Measurements from ENCODE around the gene MATN4.

Gene MATN4

DNA sequence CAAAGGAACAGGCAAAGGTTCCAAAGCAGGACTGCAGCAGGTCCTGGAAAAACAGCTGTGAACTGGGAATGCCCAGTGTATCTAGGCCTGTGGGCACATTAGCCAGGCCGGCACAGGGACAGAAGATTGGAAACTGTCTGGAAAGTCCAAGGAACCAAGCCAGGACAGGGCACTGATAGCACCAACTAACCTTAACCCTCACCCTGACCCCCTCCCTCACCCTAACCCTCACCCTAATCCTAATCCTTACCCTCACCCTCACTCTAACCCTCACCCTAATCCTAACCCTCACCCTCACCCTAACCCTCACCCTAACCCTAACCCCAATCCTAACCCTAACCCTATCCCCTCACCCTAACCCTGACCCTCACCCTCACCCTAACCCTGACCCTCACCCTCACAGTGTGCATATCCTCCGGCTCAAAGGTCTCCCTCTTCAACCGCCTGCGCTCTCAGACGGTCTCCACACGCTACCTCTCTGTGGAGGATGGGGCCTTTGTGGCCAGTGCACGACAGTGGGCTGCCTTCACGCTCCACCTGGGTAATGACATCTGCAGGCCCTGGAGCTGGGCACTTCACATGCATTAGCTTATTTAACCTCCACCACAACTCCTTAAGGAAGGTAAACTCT lies 5.1 kb upstream of the MATN4 start:
- Histone ChIP-seq H3K9me3 (ENCODE audit: control insufficient read depth in 2 of 2, low read length in 2 of 2) (no peaks in the 10 kb centered on the region), H3K4me3 (ENCODE audit: low read length in 2 of 2) (no peak overlapping the region), H3K27ac (ENCODE audit: low read length) (no peak overlapping the region), H3K27me3 (ENCODE audit: control insufficient read depth in 1 of 2, insufficient read depth in 2 of 2, low read length in 2 of 2) (peaks cover 39 to 41% of the 10 kb centered on the region in 2 donors), H3K4me1 (ENCODE audit: control insufficient read depth, insufficient read depth, low read length) (peaks cover 3% of the 10 kb centered on the region), H3K36me3 (ENCODE audit: control insufficient read depth in 2 of 2, insufficient read depth in 2 of 2, low read length in 2 of 2) (no peaks in the 10 kb centered on the region), H3K9ac (ENCODE audit: low read length in 2 of 2) (no peak overlapping the region)

DNA sequence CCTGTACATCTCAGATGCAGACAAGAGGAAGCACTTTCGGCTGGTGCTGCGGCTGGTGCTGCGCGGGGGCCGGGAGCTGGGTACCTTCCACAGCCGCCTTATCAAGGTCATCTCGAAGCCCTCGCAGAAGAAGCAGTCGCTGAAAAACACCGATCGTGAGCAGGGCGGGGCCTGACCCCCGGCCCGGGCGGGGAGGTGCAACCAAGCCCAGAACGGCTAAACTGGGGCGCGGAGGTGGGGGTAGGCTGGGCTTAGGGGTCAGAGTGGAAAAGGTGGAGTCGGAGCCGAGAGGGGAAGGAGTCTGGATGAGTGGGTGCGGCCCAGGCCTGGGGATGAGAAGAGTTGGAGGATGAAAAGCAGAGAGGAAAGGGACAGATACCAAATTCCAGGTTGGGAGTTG lies 4.1 kb upstream of the MATN4 start:
- Histone ChIP-seq H3K9me3 (ENCODE audit: control insufficient read depth in 2 of 2, low read length in 2 of 2) (no peaks in the 10 kb centered on the region), H3K9ac (ENCODE audit: low read length in 2 of 2) (no peak overlapping the region), H3K27ac (ENCODE audit: low read length) (no peak overlapping the region), H3K4me3 (ENCODE audit: low read length in 2 of 2) (no peak overlapping the region), H3K36me3 (ENCODE audit: control insufficient read depth in 2 of 2, insufficient read depth in 2 of 2, low read length in 2 of 2) (no peaks in the 10 kb centered on the region), H3K27me3 (ENCODE audit: control insufficient read depth in 1 of 2, insufficient read depth in 2 of 2, low read length in 2 of 2) (peaks cover 43 to 44% of the 10 kb centered on the region in 2 donors), H3K4me1 (ENCODE audit: control insufficient read depth, insufficient read depth, low read length) (peaks cover 3% of the 10 kb centered on the region)

DNA sequence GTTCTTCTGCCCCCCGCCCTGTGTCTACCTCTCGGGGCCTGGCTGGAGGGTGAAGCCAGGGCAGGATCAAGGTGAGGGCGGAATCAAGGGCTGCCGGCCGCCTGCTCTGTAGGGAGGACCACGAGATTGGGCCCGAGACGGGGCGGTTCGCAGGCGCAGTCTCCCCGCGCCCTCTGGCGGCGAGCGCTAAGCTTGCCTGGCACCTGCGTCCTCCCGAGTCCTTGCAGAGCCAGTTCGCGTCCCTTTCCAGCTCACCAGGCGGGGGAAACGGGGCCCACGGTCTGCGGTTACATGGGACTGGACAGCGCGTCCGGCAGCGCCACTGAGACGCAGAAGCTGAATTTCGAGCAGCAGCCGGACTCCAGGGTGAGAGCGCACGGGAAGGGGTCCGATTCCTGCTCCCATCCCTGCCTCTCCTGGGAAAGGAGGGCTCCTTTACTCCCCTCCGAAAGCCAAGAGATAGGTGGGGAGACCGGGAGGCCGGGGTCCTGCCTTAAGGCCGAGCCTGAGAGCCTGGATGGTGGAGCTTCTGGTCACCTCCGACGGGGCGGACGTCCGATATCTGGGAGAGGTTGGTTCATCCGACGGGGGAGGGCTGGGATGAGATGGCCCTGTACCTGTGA lies 3.6 kb upstream of the MATN4 start:
- Histone ChIP-seq H3K27ac (ENCODE audit: low read length) (no peak overlapping the region), H3K36me3 (ENCODE audit: control insufficient read depth in 2 of 2, insufficient read depth in 2 of 2, low read length in 2 of 2) (no peaks in the 10 kb centered on the region), H3K27me3 (ENCODE audit: control insufficient read depth in 1 of 2, insufficient read depth in 2 of 2, low read length in 2 of 2) (peaks cover 41 to 42% of the 10 kb centered on the region in 2 donors), H3K4me1 (ENCODE audit: control insufficient read depth, insufficient read depth, low read length) (peaks cover 3% of the 10 kb centered on the region), H3K9ac (ENCODE audit: low read length in 2 of 2) (no peak overlapping the region), H3K4me3 (ENCODE audit: low read length in 2 of 2) (peak overlapping the region in 1 of 2 donors; percentile 8), H3K9me3 (ENCODE audit: control insufficient read depth in 2 of 2, low read length in 2 of 2) (no peaks in the 10 kb centered on the region)

DNA sequence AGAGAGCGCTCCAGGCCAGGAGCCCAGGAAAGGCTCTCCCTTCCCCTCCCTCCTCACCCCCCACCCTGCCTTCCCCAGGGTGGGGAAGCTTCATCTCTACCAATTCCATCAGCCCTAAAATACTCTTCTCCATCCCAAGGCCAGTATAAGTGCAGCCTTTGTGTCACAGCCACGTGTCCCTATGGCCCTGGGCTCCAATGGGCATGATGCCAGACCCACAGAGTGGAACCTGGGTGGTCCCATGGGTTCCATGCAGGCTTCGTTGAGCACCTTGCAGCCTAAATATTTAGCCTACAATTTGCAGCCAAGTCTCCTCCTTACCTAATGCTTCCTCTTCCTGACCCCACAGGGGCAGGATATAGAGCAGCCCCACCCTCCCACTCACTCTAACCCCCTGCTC lies 976 bp upstream of the MATN4 start:
- Histone ChIP-seq H3K9ac (ENCODE audit: low read length in 2 of 2) (no peak overlapping the region), H3K36me3 (ENCODE audit: control insufficient read depth in 2 of 2, insufficient read depth in 2 of 2, low read length in 2 of 2) (no peaks in the 10 kb centered on the region), H3K4me3 (ENCODE audit: low read length in 2 of 2) (no peak overlapping the region), H3K4me1 (ENCODE audit: control insufficient read depth, insufficient read depth, low read length) (peaks cover 6% of the 10 kb centered on the region), H3K27me3 (ENCODE audit: control insufficient read depth in 1 of 2, insufficient read depth in 2 of 2, low read length in 2 of 2) (peaks cover 39 to 48% of the 10 kb centered on the region in 2 donors), H3K27ac (ENCODE audit: low read length) (no peak overlapping the region), H3K9me3 (ENCODE audit: control insufficient read depth in 2 of 2, low read length in 2 of 2) (no peaks in the 10 kb centered on the region)

DNA sequence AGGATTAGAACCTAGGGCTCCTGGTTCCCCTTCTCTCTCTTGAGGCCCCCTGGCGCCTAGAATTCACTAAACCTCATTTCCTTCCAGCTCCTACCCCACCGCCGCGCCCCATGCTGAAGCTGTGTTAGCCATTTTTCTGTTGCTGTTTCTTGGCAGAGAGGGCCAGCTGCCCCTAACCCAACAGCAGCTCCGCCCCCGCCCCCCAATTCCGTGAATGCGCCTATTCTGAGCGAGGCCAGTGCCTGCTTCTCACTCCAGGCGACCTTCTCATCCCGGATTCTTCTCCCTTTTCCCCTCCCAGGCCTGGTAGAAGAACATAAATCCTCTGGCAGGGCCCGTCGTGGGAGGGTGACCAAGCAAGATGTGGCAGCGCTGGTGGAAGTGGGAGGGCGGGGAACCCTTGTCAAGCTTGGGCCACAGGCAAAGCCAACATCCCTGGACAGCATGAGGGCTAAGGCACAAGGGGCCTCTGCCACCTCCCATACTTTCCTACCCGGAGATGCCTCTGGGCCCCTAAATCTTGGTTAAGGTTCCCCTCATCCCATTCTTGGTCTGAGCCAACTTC lies 941 bp downstream of the MATN4 start:
- Histone ChIP-seq H3K27me3 (ENCODE audit: control insufficient read depth in 1 of 2, insufficient read depth in 2 of 2, low read length in 2 of 2) (peaks cover 41 to 49% of the 10 kb centered on the region in 2 donors), H3K36me3 (ENCODE audit: control insufficient read depth in 2 of 2, insufficient read depth in 2 of 2, low read length in 2 of 2) (no peaks in the 10 kb centered on the region), H3K4me3 (ENCODE audit: low read length in 2 of 2) (no peak overlapping the region), H3K9me3 (ENCODE audit: control insufficient read depth in 2 of 2, low read length in 2 of 2) (no peaks in the 10 kb centered on the region), H3K27ac (ENCODE audit: low read length) (no peak overlapping the region), H3K9ac (ENCODE audit: low read length in 2 of 2) (no peak overlapping the region), H3K4me1 (ENCODE audit: control insufficient read depth, insufficient read depth, low read length) (peaks cover 6% of the 10 kb centered on the region)

DNA sequence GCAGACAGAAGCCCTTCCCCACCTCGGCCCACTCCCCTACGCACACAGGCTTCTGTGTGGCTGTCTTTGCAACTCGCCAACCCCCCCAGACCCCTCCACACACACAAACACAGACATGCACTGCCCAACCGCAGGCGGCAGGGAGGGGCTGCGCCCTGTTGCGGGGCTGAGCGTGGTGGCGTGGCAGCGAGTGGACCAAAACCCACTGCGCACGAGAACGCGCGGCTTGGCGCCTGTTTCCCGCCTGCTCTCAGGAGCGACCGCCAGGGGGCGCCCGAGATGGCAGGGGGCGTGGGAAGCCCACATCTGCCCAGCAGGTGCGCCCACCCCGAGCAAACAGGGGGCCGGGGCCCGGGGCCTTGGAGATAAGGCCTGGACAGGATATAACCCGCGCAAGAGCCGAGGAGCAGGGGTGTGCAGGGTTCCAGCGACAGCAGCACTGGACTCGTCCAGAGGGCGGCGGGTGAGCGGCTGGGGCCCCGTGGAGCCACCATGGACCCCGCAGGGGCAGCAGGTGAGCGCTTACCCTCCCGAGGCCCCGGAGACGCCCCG lies 1.6 kb downstream of the MATN4 start, which contains the start of gene RBPJL:
TSS of gene RBPJL (plus strand) at position 410 of the 552 bp plus-strand sequence. CDS start at position 493, 83 bp downstream.
- peak within 1 kb of the TSS in 1 of 2 donors; percentile 22 for H3K4me3 ChIP-seq (ENCODE audit: low read length in 2 of 2)
- no peak within 1 kb of the TSS for H3K9ac ChIP-seq (ENCODE audit: low read length in 2 of 2)
- H3K27ac ChIP-seq (ENCODE audit: low read length), result no peak within 1 kb of the TSS
- H3K27me3 ChIP-seq (ENCODE audit: control insufficient read depth in 1 of 2, insufficient read depth in 2 of 2, low read length in 2 of 2), result peaks cover 36 to 42% of the 10 kb centered on the region in 2 donors
- no peaks in the 10 kb centered on the region for H3K9me3 ChIP-seq (ENCODE audit: control insufficient read depth in 2 of 2, low read length in 2 of 2)
- no peaks in the 10 kb centered on the region for H3K36me3 ChIP-seq (ENCODE audit: control insufficient read depth in 2 of 2, insufficient read depth in 2 of 2, low read length in 2 of 2)
- peaks cover 3% of the 10 kb centered on the region for H3K4me1 ChIP-seq (ENCODE audit: control insufficient read depth, insufficient read depth, low read length)

DNA sequence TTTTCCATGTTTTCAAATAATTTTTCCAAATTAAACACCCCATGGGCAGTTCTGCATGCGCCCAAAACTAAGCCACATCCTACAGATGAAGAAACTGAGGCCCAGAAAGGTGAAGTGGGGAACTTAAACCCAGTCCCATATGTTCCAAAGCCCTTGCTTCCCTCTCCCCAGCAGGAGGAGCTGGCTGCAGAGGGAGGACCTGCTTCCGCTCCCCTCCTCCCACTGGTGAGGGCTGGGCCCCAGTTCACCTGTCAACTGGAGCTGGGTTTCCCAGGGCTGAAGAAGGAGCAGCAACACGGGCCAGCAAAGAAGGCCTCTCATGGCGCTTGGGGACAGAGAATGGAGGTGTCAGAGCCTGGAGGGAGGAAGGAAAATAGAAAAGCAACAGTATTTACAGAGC lies 2.8 kb downstream of the MATN4 start:
- Histone ChIP-seq H3K4me3 (ENCODE audit: low read length in 2 of 2) (no peak overlapping the region), H3K4me1 (ENCODE audit: control insufficient read depth, insufficient read depth, low read length) (peaks cover 3% of the 10 kb centered on the region), H3K27me3 (ENCODE audit: control insufficient read depth in 1 of 2, insufficient read depth in 2 of 2, low read length in 2 of 2) (peaks cover 31 to 37% of the 10 kb centered on the region in 2 donors), H3K36me3 (ENCODE audit: control insufficient read depth in 2 of 2, insufficient read depth in 2 of 2, low read length in 2 of 2) (no peaks in the 10 kb centered on the region), H3K9ac (ENCODE audit: low read length in 2 of 2) (no peak overlapping the region), H3K9me3 (ENCODE audit: control insufficient read depth in 2 of 2, low read length in 2 of 2) (no peaks in the 10 kb centered on the region), H3K27ac (ENCODE audit: low read length) (no peak overlapping the region)

DNA sequence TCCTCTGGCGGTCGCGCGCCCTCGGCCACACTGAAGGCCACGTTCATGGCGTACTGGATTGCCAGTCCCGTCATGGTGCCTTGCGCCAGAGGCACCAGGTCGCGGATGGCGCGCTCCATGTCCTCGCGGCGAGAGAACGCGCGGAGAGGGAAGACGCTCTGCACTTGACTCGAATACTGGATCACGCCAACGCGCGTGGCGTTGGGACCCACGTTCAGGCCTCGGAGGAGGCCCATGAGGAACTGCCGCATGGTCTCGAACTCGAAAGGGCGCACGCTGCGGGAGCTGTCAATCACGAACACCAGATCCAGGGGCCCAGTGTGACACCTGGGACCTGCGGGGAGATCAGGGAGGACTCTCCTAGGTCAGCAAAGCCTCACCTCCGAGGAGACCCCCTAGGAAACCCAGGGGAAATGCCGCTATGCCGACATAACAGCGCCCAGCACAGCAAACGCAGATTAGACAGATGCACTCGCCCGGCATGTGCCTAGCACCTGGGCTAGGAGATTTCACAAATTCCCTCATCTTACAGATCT lies 3.6 kb downstream of the MATN4 start:
- Histone ChIP-seq H3K4me1 (ENCODE audit: control insufficient read depth, insufficient read depth, low read length) (peaks cover 3% of the 10 kb centered on the region), H3K27ac (ENCODE audit: low read length) (no peak overlapping the region), H3K4me3 (ENCODE audit: low read length in 2 of 2) (no peak overlapping the region), H3K9ac (ENCODE audit: low read length in 2 of 2) (no peak overlapping the region), H3K9me3 (ENCODE audit: control insufficient read depth in 2 of 2, low read length in 2 of 2) (no peaks in the 10 kb centered on the region), H3K36me3 (ENCODE audit: control insufficient read depth in 2 of 2, insufficient read depth in 2 of 2, low read length in 2 of 2) (no peaks in the 10 kb centered on the region), H3K27me3 (ENCODE audit: control insufficient read depth in 1 of 2, insufficient read depth in 2 of 2, low read length in 2 of 2) (peaks cover 31 to 37% of the 10 kb centered on the region in 2 donors)

DNA sequence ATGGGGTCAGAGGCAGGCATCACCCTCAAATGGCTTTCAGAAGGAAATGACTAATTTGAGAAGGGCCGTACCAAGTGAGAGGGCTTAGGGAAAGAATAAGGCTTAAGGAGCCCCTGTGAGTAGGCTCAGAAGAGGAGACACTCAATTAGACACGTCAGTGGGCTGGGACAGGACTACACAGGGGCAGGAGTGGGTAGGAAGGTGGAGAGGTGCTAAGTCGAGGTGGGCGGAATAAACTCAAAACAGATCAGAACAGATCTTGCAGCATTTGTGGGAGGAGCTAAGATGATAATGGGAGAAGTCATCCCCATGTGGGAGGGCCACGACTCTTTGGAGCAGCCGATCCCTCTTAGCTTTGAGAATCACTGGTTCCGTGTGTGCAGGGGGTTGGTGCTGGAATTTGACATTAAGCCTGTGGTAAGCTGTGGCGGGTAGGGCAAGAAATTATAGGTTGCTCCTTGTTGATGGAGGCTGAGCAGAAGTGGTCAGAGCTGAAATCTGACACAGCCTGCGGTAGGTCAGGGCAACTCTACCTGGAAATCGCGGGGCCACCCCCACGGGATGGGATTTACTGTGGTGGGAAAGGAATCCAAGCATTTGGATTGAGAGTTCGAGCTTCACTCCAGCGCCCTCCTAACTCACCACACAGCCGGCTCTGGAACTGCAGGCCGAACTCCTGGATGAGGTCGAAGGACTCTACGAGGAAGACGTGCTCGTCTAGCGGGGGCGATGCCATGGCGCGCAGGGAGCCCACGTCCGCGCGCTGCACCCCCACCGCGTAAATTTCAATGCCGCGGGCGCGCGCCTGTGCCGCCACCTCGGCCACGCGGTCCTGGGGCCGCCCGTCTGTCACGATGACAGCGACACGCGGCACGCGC lies 4.3 kb downstream of the MATN4 start:
- Histone ChIP-seq H3K9me3 (ENCODE audit: control insufficient read depth in 2 of 2, low read length in 2 of 2) (no peaks in the 10 kb centered on the region), H3K9ac (ENCODE audit: low read length in 2 of 2) (no peak overlapping the region), H3K4me1 (ENCODE audit: control insufficient read depth, insufficient read depth, low read length) (peaks cover 3% of the 10 kb centered on the region), H3K36me3 (ENCODE audit: control insufficient read depth in 2 of 2, insufficient read depth in 2 of 2, low read length in 2 of 2) (no peaks in the 10 kb centered on the region), H3K4me3 (ENCODE audit: low read length in 2 of 2) (no peak overlapping the region), H3K27ac (ENCODE audit: low read length) (no peak overlapping the region), H3K27me3 (ENCODE audit: control insufficient read depth in 1 of 2, insufficient read depth in 2 of 2, low read length in 2 of 2) (peaks cover 29 to 37% of the 10 kb centered on the region in 2 donors)

DNA sequence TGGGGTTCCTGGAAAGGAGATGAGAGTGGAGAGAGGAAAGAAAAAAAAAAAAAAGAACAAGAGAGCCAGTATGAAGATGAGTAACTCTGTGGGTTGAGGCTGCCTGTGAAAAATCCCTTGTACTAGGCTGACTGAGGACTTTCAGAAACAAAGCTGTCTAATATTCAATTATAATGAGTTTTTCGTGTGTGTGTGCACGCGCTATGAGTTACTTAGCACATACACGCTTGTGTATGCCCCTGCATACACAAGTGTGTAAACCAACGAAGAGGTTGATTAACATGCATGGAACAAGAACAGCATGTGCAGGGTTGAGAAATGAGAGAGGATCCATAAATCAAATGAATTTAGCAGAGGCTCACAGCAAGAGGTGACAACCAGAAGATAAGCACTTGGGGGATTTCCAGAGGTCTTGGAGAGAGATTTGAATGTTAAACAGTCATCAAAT lies 6.3 kb downstream of the MATN4 start:
- H3K27ac ChIP-seq (ENCODE audit: low read length), result no peak overlapping the region
- H3K27me3 ChIP-seq (ENCODE audit: control insufficient read depth in 1 of 2, insufficient read depth in 2 of 2, low read length in 2 of 2), result peaks cover 24 to 33% of the 10 kb centered on the region in 2 donors
- peaks cover 3% of the 10 kb centered on the region for H3K4me1 ChIP-seq (ENCODE audit: control insufficient read depth, insufficient read depth, low read length)
- no peaks in the 10 kb centered on the region for H3K9me3 ChIP-seq (ENCODE audit: control insufficient read depth in 2 of 2, low read length in 2 of 2)
- no peaks in the 10 kb centered on the region for H3K36me3 ChIP-seq (ENCODE audit: control insufficient read depth in 2 of 2, insufficient read depth in 2 of 2, low read length in 2 of 2)
- no peak overlapping the region for H3K9ac ChIP-seq (ENCODE audit: low read length in 2 of 2)
- H3K4me3 ChIP-seq (ENCODE audit: low read length in 2 of 2), result no peak overlapping the region
